Activated CD4-positive, CD25-positive, alpha-beta regulatory T cell treated with anti-CD3 and anti-CD28 coated beads, Interleukin-2, amount 50 U/mL, for 24 hours (primary cell): ENCODE results near the gene ZNF638.

ENCODE experiments used
- ATAC-seq, 2 donors: fragments of 150-1000 bp; cut with Tn5 transposase; one replicate each; pipeline ENCODE4 v1.10.0; 2021; ENCODE audit warnings: mild to moderate bottlenecking in 1 of 2, moderate library complexity in 1 of 2

ZNF638 gene

DNA sequence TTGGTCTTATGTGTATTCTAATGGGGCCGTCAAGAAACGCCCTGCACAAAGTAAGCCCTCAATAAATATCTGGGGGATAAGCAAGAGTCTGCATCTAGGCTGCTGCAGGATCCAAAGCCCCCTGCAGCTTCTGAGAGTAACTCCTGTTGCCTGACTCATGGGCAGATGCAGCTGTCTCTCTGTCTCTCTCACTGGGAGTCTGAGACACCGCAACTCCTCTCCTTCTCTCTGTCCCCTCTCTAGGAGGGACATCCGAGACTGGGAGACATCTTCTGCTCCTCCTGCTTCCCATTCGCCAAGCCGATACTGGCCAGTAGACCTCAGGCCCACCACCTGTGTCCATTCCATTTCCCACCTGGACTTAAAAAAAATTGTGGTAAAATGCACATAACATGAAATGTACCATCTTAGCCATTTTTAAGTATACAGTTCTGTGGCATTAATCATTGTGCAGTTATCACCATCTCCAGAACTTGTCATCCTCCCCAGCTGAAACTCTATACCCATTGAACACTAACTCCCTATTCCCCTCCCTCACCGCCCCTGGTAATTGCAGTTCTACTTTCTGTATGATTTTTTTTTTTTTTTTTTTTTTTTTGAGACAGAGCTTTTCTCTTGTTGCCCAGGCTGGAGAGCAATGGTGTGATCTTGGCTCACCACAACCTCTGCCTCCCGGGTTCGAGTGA is 141.9 kb downstream of the ZNF638 start:
- ATAC-seq, result no peak

GRCh38 chr2:71474116-71474743 is 142.6 kb downstream of the ZNF638 start:
- no peak for ATAC-seq

GRCh38 chr2:71474744-71475397 is 143.3 kb downstream of the ZNF638 start:
- no peak for ATAC-seq

- no peak for ATAC-seq
These were observed 144.9 kb downstream of the ZNF638 start for GRCh38 chr2:71476495-71476894.

DNA sequence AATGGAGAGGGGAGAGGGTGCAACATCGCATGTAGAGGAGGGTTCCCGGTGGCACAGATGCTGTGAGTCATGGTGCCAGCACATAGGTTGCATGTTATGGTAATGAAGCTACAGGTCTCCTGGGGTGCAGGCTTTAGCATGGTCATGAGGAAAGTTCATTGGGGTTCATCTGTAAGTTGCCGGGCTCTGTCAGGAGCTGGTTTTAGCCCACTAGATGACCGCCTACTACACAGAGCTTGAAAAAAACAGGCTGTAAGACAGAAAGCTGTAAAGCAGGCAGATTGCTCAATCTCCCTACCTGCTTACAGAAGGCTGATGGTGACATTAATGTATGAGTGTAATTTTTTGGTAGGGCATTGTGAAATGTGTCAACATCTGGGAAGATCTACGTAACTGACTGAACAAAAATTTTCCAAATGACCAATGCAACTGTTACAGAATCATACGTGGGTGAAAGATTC is 145.7 kb downstream of the ZNF638 start:
- no peak for ATAC-seq

DNA sequence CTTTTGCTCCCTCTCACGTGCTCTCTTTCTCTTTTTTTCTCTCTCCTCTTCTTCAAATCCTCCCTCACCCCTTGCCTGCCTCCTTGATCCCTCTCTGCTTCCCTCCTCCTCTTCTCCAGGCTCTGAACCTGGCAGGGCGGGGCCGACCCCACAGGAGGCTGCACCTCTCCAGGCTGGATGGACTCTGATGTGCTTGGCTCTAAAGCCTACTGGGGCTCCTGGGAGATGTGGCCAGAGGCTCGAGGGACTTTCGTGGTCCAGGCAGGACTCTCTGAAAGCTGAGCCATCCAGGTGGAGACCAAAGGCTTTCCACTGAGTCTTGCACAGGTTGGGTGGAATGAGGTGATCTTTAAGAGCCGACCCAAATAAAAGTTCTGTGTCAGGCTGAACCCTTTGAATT is 147.2 kb downstream of the ZNF638 start:
- ATAC-seq, result no peak

GRCh38 chr2:71479261-71479660 is 147.7 kb downstream of the ZNF638 start:
- no peak for ATAC-seq

- ATAC-seq, result no peak
These were observed 149.5 kb downstream of the ZNF638 start for GRCh38 chr2:71481111-71481510.

- no peak for ATAC-seq
These were observed 150.5 kb downstream of the ZNF638 start for GRCh38 chr2:71482055-71482454.

GRCh38 chr2:71483246-71483645 is 151.7 kb downstream of the ZNF638 start:
- no peak for ATAC-seq

DNA sequence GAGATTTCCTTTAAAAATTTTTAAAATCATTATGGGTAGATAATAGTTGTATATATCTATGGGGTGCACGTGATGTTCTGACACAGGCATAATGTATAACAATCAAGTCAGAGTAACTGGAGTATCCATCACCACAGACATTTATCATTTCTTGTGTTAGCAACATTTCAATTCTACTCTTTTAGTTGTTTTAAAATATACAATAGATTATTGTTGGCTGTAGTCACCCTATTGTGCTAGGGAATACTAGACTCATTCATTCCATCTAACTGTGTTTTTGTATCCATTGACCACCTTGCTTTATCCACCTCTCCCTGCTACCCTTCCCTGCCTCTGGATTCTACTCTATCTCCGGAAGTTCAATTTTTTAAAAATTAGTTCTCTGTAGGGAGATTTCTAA is 152.8 kb downstream of the ZNF638 start:
- no peak for ATAC-seq
